ENCODE results near the gene GSK3B. TPM values are rescaled to one million over a fixed set of nuclear protein-coding genes. Genes with fewer than 3 reads are reported as not detected.

GSK3B gene
- total RNA-seq, 1 experiment from 2014 or later: 56.5 TPM

DNA sequence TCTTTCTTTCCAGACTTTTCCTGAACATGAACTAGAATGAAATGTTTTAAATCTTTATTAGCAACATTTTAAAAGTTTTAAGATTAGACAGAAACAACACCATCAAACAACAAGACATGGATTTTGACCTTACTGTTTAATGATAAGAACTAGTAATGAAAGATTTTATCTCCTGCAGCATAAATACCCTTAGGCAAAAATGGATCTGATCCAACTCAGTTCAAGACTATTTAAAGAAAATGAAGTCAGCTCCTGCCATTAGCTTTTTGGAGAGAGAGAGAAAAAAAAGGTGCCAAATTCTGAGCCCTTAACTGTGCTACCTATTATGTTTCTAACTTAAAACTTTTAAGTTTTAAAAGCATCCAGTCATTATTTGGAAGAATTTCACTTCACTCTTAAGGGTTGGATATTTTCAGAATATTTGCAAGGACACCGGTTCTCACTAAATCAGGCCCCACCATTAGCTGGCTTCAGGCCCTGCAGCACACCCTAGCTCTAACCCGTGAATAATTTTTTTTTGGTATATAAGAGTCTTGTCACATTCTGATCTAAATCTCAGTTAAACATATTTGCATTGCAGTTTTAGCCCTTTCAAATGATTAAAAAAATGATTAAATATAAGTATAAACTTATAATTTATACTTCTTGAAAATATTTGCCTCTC, 252.3 kb downstream of the GSK3B start:
- H3K9me3 Mint-ChIP-seq: peaks cover 0 to 4% of the 10 kb centered on the region in 2 experiments; a peak in 2 of 5 replicates
- H3K27me3 Mint-ChIP-seq (ENCODE audit: low read depth): no peaks in the 10 kb centered on the region
- Histone ChIP-seq H2AFZ (ENCODE audit: low read length) (no peak overlapping the region), H4K5ac (ENCODE audit: insufficient read length, low read depth, low read length) (no peak overlapping the region), H3K27ac (ENCODE audit: insufficient read length, low read depth, low read length) (no peak overlapping the region), H3K23ac (ENCODE audit: insufficient read length, low read depth, low read length) (no peak overlapping the region), H3K4me1 (ENCODE audit: insufficient read depth, low read length) (no peaks in the 10 kb centered on the region), H3K9ac (ENCODE audit: extremely low read depth, insufficient read length, low read length) (no peak overlapping the region), H2BK5ac (ENCODE audit: insufficient read length, low read length) (no peak overlapping the region), H4K20me1 (ENCODE audit: control insufficient read depth, insufficient read depth, insufficient read length) (no peaks in the 10 kb centered on the region), H2AK5ac (ENCODE audit: insufficient read length, low read length) (no peak overlapping the region), H2BK20ac (ENCODE audit: low read depth, low read length, poor library complexity, severe bottlenecking) (no peak overlapping the region), H2BK15ac (ENCODE audit: low read depth, low read length) (no peak overlapping the region), H2BK12ac (ENCODE audit: insufficient read length, low read depth, low read length) (no peak overlapping the region), H3K18ac (ENCODE audit: insufficient read length, low read depth, low read length) (no peak overlapping the region), H4K8ac (replicated peaks; ENCODE audit: insufficient read length, low read depth, low read length) (no peak overlapping the region), H3K14ac (ENCODE audit: insufficient read depth, low read length) (no peak overlapping the region), H4K91ac (ENCODE audit: insufficient read length, low read depth, low read length) (no peak overlapping the region), H3K9me3 (ENCODE audit: control insufficient read depth, low read depth, low read length) (no peaks in the 10 kb centered on the region), H3K79me1 (ENCODE audit: insufficient read depth, low read depth, low read length, poor library complexity, severe bottlenecking) (no peaks in the 10 kb centered on the region), H3K4me2 (ENCODE audit: insufficient read depth, insufficient read length, low read length) (no peak overlapping the region), H3K4ac (ENCODE audit: low read depth, low read length) (no peak overlapping the region), H3K27me3 (ENCODE audit: insufficient read depth, low read length) (no peaks in the 10 kb centered on the region), H3T11ph (ENCODE audit: low read length) (no peak overlapping the region), H3K23me2 (ENCODE audit: insufficient read length, low read depth, low read length, poor library complexity, severe bottlenecking) (no peaks in the 10 kb centered on the region), H2BK120ac (ENCODE audit: low read depth, low read length, poor library complexity, severe bottlenecking) (no peak overlapping the region), H3K79me2 (ENCODE audit: insufficient read depth, low read length) (no peaks in the 10 kb centered on the region), H3K56ac (ENCODE audit: insufficient read length, low read depth, low read length) (no peak overlapping the region)
- TF ChIP-seq, protein P1, sequence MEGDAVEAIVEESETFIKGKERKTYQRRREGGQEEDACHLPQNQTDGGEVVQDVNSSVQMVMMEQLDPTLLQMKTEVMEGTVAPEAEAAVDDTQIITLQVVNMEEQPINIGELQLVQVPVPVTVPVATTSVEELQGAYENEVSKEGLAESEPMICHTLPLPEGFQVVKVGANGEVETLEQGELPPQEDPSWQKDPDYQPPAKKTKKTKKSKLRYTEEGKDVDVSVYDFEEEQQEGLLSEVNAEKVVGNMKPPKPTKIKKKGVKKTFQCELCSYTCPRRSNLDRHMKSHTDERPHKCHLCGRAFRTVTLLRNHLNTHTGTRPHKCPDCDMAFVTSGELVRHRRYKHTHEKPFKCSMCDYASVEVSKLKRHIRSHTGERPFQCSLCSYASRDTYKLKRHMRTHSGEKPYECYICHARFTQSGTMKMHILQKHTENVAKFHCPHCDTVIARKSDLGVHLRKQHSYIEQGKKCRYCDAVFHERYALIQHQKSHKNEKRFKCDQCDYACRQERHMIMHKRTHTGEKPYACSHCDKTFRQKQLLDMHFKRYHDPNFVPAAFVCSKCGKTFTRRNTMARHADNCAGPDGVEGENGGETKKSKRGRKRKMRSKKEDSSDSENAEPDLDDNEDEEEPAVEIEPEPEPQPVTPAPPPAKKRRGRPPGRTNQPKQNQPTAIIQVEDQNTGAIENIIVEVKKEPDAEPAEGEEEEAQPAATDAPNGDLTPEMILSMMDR (conservative IDR thresholded peaks at IDR 0.05): no peak
- peaks cover 9 to 31% (median 18%) of the 10 kb centered on the region in 3 experiments for H3K36me3 Mint-ChIP-seq (ENCODE audit: insufficient read depth in 1 of 3, low read depth in 3 of 3)
- WGBS (ENCODE audit: extremely low coverage, insufficient read length, low lambda C conversion rate): no CpG with 5 or more reads among the region's 2 CpGs
- no peaks in the 10 kb centered on the region for H3K4me1 Mint-ChIP-seq
- H3K27ac Mint-ChIP-seq: no peak overlapping the region
- no peak overlapping the region for H3K4me3 Mint-ChIP-seq
- DNase-seq: no peak
